SK-N-SH (cell line): ENCODE data around the gene TXNDC8. TPM values are rescaled to one million over a fixed set of nuclear protein-coding genes. Genes with fewer than 3 reads are reported as not detected.

ENCODE experiments used
- CTCF ChIA-PET: fragments of 300-600, 350-600 bp; formaldehyde crosslinking; extraction: SDS; loops from one replicate; lab custom pipeline; 2021; lab: Yijun Ruan, JAX
- POLR2A ChIA-PET: fragments of 350-600 bp; sonication (Branson Sonifier 250); formaldehyde crosslinking; extraction: SDS; loops from one replicate; lab custom pipeline; 2020; ENCODE audit warnings: antibody characterized with exemption, inconsistent platforms; lab: Yijun Ruan, JAX
- DNase-seq: peaks from one replicate; pipeline ENCODE4 v3.0.0; 2012
- H2AFZ ChIP-seq: fragments of 200-600 bp; sonication (generic); 2 replicates; pipeline ENCODE4 v1.8.1; 2016; ENCODE audit warnings: antibody characterized with exemption, mild to moderate bottlenecking, low read depth
- H3F3A ChIP-seq: fragments of 200-600 bp; sonication (generic); replicated peaks from 2 replicates; pipeline ENCODE3; 2016; ENCODE audit warnings: antibody characterized with exemption, mild to moderate bottlenecking; ENCODE audit not compliant: insufficient read depth
- H3K27ac ChIP-seq, 2 experiments: fragments of 200-500 bp in 1 of 2; fragments of 200-600 bp in 1 of 2; sonication (Bioruptor generic) in 1 of 2; sonication (generic), shearing (Covaris generic) in 1 of 2; 2 replicates each; pipeline versions ENCODE4 v1.5.1 to v1.6.1; 2014 to 2016; ENCODE audit warnings: low read depth in 2 of 2, inconsistent platforms in 1 of 2, low read length in 1 of 2, mild to moderate bottlenecking in 1 of 2, mixed read lengths in 1 of 2
- H3K27me3 ChIP-seq: fragments of 200-600 bp; sonication (generic), shearing (Covaris generic); 2 replicates; pipeline ENCODE4 v1.6.1; 2016; ENCODE audit warnings: mixed run types; ENCODE audit not compliant: insufficient read depth
- H3K36me3 ChIP-seq, 2 experiments: fragments of 200-500 bp in 1 of 2; fragments of 200-600 bp in 1 of 2; sonication (Bioruptor generic) in 1 of 2; sonication (generic) in 1 of 2; replicated peaks in 1 of 2; 2 replicates each; pipeline versions ENCODE3 to v1.5.1; 2014 to 2016; ENCODE audit warnings: low read length in 1 of 2, mild to moderate bottlenecking in 1 of 2; ENCODE audit not compliant: insufficient read depth in 2 of 2, control insufficient read depth in 1 of 2
- H3K4me1 ChIP-seq, 2 experiments: fragments of 200-500 bp in 1 of 2; fragments of 200-600 bp in 1 of 2; sonication (Bioruptor generic) in 1 of 2; sonication (generic), shearing (Covaris generic) in 1 of 2; 2 replicates each; pipeline versions ENCODE4 v1.5.1 to v1.6.1; 2014 to 2016; ENCODE audit warnings: low read depth in 1 of 2, low read length in 1 of 2, mixed run types in 1 of 2; ENCODE audit not compliant: insufficient read depth in 2 of 2, control insufficient read depth in 1 of 2
- H3K4me2 ChIP-seq: fragments of 200-600 bp; sonication (generic), shearing (Covaris generic); 2 replicates; pipeline ENCODE4 v1.6.1; 2017; ENCODE audit warnings: mixed run types
- H3K4me3 ChIP-seq, 2 experiments: fragments of 200-500 bp in 1 of 2; fragments of 200-600 bp in 1 of 2; sonication (Bioruptor generic) in 1 of 2; sonication (generic), shearing (Covaris generic) in 1 of 2; 2 replicates each; pipeline versions ENCODE4 v1.5.1 to v1.8.1; 2014 to 2016; ENCODE audit warnings: low read depth in 2 of 2, inconsistent platforms in 1 of 2, low read length in 1 of 2, mild to moderate bottlenecking in 1 of 2, mixed read lengths in 1 of 2, moderate library complexity in 1 of 2
- H3K79me2 ChIP-seq: fragments of 200-600 bp; sonication (generic); 2 replicates; pipeline ENCODE4 v1.8.1; 2017; ENCODE audit warnings: mild to moderate bottlenecking; ENCODE audit not compliant: insufficient read depth
- H3K9ac ChIP-seq: fragments of 200-600 bp; sonication (generic); 2 replicates; pipeline ENCODE4 v1.6.1; 2017; ENCODE audit warnings: mixed run types
- H3K9me2 ChIP-seq: fragments of 200-600 bp; sonication (generic); 2 replicates; pipeline ENCODE4 v1.6.1; 2017; ENCODE audit warnings: mixed run types
- H3K9me3 ChIP-seq: fragments of 200-600 bp; sonication (generic); 2 replicates; pipeline ENCODE4 v1.6.1; 2017; ENCODE audit warnings: mixed run types, mild to moderate bottlenecking, moderate library complexity
- H4K20me1 ChIP-seq: fragments of 200-600 bp; sonication (generic); 2 replicates; pipeline ENCODE4 v1.6.1; 2017; ENCODE audit warnings: mild to moderate bottlenecking, mixed run types; ENCODE audit not compliant: insufficient read depth
- EP300 ChIP-seq, 2 experiments: IDR thresholded peaks; 2 replicates each; pipeline versions ENCODE4 v1.4.0 to v1.6.1; 2012; ENCODE audit warnings: borderline replicate concordance in 1 of 2, low read depth in 1 of 2, low read length in 1 of 2
- FOSL2 ChIP-seq: IDR thresholded peaks from 2 replicates; pipeline ENCODE4 v1.4.0; 2012; ENCODE audit warnings: low read depth, mild to moderate bottlenecking, moderate library complexity, borderline replicate concordance
- GATA2 ChIP-seq: sonication (generic); formaldehyde crosslinking; IDR thresholded peaks from 2 replicates; pipeline ENCODE4 v1.5.0; 2020; ENCODE audit warnings: mild to moderate bottlenecking, missing genetic modification reagents
- RFX5 ChIP-seq: IDR thresholded peaks from 2 replicates; pipeline ENCODE4 v1.6.1; 2012; ENCODE audit warnings: mild to moderate bottlenecking, improper control_type of control experiment, low read length
- SIN3A ChIP-seq: IDR thresholded peaks from 2 replicates; pipeline ENCODE4 v1.6.1; 2012; ENCODE audit warnings: low read depth, mild to moderate bottlenecking, low read length, moderate library complexity, borderline replicate concordance
- WGBS: methylation state at CpG from one replicate; pipeline ENCODE4 v1.1.6; 2017; ENCODE audit warnings: low lambda C conversion rate; 5-methylcytosine and 5-hydroxymethylcytosine counted together
- polyA plus RNA-seq, 3 experiments: library from polyadenylated mRNA; depleted of rRNA; stranded (reverse); fragments of >200 nt; gene quantifications; 2 replicates each; pipeline ENCODE4 v1.2.3, GENCODE V29; 2012
- TF ChIP-seq, protein P1 (sequence below): fragments of 150-350 bp; IDR thresholded peaks from 2 replicates; pipeline ENCODE4 v1.6.1; 2016; ENCODE audit warnings: mild to moderate bottlenecking, low read depth, low read length
- TF ChIP-seq, protein P2 (sequence below): IDR thresholded peaks from 2 replicates; pipeline ENCODE4 v1.6.1; 2012; ENCODE audit warnings: mild to moderate bottlenecking, low read depth, low read length, moderate library complexity
- TF ChIP-seq, protein P3 (sequence below): IDR thresholded peaks from 2 replicates; pipeline ENCODE4 v1.4.0; 2012; ENCODE audit warnings: low read depth, borderline replicate concordance
- TF ChIP-seq, protein P4 (sequence below): fragments of 200-600 bp; sonication (generic); IDR thresholded peaks from 2 replicates; pipeline ENCODE4 v1.6.1; 2017; ENCODE audit warnings: antibody characterized with exemption, mild to moderate bottlenecking, moderate library complexity

Gene TXNDC8
- polyA plus RNA-seq, 1 of the 3 experiments (the other 2 are of a cell fraction) = not detected

DNA sequence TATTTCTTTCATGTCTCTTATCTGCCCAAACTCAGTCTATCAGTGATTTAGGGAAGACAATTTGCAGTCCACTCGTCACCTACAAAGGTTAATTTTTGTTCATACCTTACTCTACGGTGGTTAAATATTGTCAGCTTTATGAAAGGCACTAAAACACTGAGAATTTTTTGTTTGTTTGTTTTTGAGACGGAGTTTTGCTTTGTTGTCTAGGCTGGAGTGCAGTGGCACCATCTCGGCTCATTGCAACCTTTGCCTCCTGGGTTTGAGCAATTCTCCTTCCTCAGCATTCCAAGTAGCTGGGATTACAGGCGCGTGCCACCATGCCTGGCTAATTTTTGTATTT is 55.0 kb downstream of the TXNDC8 start:
- no peaks in the 10 kb centered on the region for H3K79me2 ChIP-seq
- POLR2A ChIA-PET = no interaction called here

More for the DNA sequence above, 55.0 kb downstream of the TXNDC8 start:
- DNase-seq = no peak
- WGBS = 59% methylated on average over 6 of the region's 6 CpGs
- no peaks in the 10 kb centered on the region for H3K9me2 ChIP-seq
- no peaks in the 10 kb centered on the region for H3K36me3 ChIP-seq
- CTCF ChIA-PET = no interaction called here
- no peak overlapping the region for H3K4me3 ChIP-seq
- H4K20me1 ChIP-seq = no peaks in the 10 kb centered on the region
- H3K9me3 ChIP-seq = no peaks in the 10 kb centered on the region
- H2AFZ ChIP-seq = no peak overlapping the region
- no peaks in the 10 kb centered on the region for H3F3A ChIP-seq
- no peak overlapping the region for H3K9ac ChIP-seq
- H3K27ac ChIP-seq = no peak overlapping the region
- H3K4me2 ChIP-seq = no peak overlapping the region
- H3K4me1 ChIP-seq = no peaks in the 10 kb centered on the region
- H3K27me3 ChIP-seq = no peaks in the 10 kb centered on the region
- TF ChIP-seq RFX5 (no peak), EP300 (IDR thresholded peaks at IDR 0.05; ENCODE audit: borderline replicate concordance in 1 of 2, low read depth in 1 of 2, low read length in 1 of 2) (no peak), GATA2 (CRISPR knock-in tag) (no peak), SIN3A (no peak), FOSL2 (no peak)
- TF ChIP-seq, protein P1, sequence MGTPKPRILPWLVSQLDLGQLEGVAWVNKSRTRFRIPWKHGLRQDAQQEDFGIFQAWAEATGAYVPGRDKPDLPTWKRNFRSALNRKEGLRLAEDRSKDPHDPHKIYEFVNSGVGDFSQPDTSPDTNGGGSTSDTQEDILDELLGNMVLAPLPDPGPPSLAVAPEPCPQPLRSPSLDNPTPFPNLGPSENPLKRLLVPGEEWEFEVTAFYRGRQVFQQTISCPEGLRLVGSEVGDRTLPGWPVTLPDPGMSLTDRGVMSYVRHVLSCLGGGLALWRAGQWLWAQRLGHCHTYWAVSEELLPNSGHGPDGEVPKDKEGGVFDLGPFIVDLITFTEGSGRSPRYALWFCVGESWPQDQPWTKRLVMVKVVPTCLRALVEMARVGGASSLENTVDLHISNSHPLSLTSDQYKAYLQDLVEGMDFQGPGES = no peak
- TF ChIP-seq, protein P2, sequence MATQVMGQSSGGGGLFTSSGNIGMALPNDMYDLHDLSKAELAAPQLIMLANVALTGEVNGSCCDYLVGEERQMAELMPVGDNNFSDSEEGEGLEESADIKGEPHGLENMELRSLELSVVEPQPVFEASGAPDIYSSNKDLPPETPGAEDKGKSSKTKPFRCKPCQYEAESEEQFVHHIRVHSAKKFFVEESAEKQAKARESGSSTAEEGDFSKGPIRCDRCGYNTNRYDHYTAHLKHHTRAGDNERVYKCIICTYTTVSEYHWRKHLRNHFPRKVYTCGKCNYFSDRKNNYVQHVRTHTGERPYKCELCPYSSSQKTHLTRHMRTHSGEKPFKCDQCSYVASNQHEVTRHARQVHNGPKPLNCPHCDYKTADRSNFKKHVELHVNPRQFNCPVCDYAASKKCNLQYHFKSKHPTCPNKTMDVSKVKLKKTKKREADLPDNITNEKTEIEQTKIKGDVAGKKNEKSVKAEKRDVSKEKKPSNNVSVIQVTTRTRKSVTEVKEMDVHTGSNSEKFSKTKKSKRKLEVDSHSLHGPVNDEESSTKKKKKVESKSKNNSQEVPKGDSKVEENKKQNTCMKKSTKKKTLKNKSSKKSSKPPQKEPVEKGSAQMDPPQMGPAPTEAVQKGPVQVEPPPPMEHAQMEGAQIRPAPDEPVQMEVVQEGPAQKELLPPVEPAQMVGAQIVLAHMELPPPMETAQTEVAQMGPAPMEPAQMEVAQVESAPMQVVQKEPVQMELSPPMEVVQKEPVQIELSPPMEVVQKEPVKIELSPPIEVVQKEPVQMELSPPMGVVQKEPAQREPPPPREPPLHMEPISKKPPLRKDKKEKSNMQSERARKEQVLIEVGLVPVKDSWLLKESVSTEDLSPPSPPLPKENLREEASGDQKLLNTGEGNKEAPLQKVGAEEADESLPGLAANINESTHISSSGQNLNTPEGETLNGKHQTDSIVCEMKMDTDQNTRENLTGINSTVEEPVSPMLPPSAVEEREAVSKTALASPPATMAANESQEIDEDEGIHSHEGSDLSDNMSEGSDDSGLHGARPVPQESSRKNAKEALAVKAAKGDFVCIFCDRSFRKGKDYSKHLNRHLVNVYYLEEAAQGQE = no peak
- TF ChIP-seq, protein P3, sequence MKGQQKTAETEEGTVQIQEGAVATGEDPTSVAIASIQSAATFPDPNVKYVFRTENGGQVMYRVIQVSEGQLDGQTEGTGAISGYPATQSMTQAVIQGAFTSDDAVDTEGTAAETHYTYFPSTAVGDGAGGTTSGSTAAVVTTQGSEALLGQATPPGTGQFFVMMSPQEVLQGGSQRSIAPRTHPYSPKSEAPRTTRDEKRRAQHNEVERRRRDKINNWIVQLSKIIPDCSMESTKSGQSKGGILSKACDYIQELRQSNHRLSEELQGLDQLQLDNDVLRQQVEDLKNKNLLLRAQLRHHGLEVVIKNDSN = no peak
- TF ChIP-seq, protein P4, sequence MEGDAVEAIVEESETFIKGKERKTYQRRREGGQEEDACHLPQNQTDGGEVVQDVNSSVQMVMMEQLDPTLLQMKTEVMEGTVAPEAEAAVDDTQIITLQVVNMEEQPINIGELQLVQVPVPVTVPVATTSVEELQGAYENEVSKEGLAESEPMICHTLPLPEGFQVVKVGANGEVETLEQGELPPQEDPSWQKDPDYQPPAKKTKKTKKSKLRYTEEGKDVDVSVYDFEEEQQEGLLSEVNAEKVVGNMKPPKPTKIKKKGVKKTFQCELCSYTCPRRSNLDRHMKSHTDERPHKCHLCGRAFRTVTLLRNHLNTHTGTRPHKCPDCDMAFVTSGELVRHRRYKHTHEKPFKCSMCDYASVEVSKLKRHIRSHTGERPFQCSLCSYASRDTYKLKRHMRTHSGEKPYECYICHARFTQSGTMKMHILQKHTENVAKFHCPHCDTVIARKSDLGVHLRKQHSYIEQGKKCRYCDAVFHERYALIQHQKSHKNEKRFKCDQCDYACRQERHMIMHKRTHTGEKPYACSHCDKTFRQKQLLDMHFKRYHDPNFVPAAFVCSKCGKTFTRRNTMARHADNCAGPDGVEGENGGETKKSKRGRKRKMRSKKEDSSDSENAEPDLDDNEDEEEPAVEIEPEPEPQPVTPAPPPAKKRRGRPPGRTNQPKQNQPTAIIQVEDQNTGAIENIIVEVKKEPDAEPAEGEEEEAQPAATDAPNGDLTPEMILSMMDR = no peak
